Activated effector memory CD4-positive, alpha-beta T cell treated with anti-CD3 and anti-CD28 coated beads, Interleukin-2, amount 50 U/mL, for 16 hours (primary cell): ENCODE measurements around the gene TRAPPC3.

Experiments used
- DNase-seq: peaks from one replicate; pipeline ENCODE4 v3.0.0-alpha.2; 2020

The TRAPPC3 gene

DNA sequence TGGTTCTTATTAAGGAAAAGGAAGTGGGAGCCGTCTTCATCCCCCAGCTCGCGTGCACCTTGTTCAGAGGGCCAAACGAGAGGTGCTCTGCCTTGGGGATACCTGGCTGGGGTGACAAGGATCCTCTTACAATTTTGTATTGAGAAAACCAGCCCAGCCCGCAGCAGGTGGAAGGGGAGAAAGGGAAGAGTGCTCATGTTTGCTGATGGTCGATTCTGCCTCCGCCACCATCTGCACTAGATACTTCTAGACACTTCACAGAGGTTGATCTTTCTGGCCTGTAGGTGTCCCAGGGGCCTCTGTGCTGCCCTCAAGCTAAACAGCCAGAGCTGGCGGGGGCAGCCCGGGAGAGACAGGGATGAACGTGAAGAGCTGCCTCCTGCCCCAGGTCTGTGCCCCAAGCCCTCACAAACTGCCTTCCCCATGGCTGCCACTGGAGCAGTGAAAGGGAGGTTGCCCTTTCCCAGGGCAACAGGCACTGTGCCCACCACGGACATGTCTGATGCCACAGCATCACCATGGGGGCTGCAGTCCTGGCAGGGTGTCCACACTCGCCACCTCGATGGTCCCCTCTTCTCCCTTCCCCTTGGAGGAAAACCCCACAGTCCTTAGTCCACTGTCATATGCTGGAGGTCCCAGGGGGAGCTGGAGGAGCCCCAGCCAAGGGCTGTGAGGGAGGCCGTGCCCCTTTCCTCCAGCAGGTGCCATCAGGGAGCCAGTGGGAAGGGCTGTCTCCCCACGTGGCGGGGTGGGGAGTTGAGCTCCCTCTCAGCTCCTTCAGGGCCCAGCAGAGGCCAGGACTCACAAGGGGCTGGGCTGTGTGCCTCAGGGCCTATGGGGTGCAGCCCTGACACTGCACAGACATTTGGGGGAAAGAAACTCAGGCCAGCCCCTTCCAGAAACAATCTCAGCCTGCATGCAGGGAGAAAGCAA is 52.5 kb downstream of the TRAPPC3 start:
- DNase-seq = no peak

DNA sequence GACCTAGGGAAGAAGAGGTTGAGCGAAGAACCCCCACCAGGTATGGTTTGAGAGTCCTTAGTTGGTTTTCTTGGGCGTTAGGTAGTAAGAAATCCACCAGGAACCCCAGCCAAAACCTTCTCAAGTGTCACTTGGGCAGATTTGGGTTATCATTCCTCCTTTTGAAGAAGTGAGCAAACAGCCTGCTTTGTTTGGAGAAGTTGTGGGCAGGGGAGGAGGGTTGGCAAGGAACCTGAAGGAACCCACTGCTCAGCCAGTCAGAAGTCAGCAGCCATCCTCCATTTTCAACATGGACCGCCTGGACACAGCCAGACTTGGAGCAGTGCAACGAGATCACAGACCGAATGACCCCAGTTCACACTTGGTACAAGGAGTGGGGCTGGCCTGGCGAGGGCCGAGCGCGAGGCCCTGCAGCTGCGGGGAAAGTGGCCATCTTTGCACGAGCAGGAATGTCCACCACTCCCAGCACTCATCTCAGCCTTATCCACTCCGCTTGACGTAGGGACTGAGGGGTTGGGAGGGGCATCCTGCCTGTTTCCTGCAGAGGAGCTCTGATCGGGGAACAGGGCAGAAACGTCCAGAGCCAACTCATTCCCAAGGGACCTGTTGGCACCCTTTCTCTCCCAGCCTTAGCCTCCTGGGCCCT is 53.4 kb downstream of the TRAPPC3 start:
- DNase-seq = no peak

DNA sequence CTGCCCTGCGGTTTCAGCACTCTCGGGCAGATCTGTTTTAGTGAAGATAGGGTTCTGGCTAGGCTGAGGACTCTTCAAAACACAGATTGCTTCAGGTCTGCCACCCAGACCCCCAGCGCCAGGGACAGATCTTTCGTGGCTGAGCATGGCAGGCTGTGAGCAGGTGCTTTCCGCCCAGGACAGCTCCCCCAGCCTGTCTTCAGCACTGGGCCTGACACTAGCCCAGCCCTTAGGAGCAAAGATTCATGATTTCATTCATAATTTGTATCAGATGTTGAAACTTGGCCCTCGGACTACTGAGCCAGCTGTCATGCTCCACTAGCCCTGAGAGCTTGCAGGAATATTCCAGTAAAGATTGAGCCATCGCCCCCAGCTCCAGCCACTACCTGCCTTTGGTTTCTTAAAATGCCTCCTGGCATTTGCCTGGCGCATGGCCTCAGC is 54.6 kb downstream of the TRAPPC3 start:
- DNase-seq = peak; percentile 39

DNA sequence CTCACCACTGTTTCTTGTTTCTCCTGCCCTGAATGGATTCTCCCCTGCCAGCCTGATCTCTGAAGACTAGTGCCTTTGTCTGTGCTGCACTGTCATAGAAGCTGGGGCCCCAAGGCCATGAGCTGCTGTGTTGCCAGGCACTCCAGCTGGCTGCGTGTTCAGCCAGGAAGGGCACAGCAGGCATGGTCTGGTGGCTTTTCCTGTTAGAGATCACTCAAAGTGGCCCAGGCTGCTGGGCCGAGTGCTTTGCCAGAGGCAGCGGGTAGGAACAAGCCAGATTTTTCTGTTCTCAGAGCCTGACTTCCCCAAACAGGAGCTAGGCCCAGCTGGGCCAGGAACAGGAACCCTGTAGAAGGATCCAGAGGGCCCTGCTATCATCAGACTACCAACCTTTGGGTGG is 55.4 kb downstream of the TRAPPC3 start:
- peak; percentile 43 for DNase-seq

DNA sequence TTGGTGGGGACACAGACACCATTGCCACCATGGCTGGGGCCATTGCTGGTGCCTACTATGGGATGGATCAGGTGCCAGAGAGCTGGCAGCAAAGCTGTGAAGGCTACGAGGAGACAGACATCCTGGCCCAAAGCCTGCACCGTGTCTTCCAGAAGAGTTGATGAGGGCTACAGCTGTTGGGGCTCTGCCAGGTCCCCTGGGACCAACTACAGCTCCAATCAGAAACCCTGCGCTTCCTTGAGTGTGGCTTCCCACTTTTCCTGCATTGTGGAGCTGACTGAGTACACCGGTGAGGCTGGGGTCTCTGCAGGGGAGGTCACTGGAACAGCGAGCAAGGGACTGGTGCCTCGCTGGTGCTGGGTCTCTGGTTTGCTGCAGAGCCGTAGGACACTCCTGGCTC is 56.1 kb downstream of the TRAPPC3 start:
- no peak for DNase-seq

DNA sequence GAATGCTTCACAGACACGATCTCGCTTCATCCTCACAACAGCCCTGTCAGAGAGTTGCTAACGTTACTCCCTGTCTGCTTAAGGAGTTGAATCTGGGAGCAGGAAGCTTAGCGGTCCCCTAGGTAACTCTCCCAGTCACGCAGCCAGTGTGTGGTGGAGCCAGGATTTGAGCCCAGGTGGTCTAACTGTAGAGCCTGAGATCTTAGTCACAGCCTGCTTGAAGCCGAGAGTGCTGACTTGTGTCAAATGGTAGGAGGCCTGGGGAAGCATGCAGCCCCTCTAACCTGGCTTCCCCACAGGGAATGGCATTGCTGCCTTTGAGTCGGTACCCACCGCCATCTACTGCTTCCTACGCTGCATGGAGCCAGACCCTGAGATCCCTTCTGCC is 56.5 kb downstream of the TRAPPC3 start:
- no peak for DNase-seq

DNA sequence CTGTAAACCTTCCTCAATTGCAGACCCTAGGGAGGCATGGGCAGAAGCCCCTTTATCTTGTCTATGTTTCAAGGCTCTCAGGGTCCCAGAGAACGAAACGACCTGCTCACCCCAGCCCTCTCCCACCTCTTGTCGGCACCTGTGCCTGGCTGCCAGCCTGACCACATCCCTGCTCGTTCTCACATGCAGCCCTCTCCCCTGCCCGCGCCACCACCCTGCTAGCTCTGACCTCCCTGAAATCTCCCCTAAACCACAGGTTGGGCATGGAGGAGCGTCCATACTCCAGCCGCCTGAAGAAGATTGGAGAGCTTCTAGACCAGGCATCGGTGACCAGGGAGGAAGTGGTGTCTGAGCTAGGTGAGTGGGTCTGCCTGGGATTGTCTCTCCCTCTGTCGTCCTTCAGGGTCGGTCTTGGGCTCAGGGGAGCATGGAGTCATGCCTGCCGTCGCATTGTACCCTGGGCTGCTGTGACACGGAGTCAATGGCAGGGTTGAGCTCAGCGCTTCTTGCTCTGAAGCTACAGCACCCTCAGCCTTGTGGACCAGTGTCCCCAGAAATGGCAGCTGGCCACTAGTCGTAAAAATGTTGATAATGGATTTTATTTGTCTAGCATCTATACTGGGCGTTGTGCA is 57.0 kb downstream of the TRAPPC3 start:
- no peak for DNase-seq

DNA sequence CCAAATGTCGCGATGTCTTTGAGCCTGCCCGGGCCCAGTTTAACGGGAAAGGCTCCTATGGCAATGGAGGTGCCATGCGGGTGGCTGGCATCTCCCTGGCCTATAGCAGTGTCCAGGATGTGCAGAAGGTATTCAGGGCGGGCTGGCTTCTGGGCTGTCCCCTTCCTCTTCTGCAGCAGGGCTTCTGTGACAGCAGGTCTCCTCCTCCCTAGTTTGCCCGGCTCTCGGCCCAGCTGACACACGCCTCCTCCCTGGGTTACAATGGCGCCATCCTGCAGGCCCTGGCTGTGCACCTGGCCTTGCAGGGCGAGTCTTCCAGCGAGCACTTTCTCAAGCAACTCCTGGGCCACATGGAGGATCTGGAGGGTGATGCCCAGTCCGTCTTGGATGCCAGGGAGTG is 57.6 kb downstream of the TRAPPC3 start:
- peak; percentile 47 for DNase-seq

DNA sequence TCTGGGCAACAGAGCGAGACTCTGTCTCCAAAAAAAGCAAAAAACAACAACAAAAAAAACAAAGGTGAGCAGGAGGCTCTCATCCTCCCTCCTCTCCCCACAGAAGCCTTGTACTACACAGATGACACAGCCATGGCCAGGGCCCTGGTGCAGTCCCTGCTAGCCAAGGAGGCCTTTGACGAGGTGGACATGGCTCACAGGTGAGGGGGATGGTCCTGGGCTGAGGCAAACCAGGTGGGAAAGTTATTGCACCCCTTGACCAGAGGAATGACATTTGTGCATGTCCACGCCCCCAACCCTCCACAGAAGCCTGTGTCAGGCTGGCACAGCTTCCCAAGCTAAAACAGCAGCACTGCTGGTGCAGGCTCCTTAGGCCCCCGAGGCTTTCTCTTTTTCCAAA is 58.1 kb downstream of the TRAPPC3 start:
- DNase-seq = peak; percentile 50

DNA sequence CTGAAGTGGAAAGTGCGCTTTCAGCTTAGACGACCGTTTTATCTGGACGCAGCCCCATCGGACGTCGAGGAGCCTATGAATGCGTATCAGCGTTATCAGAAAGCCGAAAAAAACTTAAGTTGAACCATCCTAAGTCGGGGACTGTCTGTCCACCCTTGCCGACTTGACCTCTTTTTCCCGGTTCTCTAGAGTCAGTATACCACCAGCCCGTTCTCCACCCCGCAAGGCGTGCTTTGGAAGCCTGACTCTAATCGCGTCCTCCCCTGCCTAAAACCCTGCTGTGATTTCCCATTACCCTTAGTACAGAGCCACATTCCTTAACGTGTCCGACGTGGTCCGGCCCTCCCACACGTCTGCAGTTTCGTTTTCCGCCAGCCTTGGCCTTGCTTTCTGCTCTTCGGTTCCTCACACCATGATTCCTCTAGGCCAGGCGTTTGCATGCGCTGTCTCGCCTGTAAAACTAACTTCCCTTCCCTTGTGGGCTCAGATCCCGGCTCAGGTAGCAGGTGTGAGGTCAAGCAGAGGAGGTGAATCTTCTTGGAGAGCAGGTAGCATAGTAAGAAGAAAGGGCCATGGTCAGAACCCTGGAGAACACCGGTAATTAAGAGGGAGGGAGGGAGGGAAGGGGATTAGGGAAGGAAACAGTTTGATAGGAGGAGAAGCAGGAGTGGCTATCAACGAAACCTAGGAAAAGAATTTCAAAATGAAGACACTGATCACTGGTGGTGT is 59.7 kb downstream of the TRAPPC3 start:
- peak; percentile 64 for DNase-seq

DNA sequence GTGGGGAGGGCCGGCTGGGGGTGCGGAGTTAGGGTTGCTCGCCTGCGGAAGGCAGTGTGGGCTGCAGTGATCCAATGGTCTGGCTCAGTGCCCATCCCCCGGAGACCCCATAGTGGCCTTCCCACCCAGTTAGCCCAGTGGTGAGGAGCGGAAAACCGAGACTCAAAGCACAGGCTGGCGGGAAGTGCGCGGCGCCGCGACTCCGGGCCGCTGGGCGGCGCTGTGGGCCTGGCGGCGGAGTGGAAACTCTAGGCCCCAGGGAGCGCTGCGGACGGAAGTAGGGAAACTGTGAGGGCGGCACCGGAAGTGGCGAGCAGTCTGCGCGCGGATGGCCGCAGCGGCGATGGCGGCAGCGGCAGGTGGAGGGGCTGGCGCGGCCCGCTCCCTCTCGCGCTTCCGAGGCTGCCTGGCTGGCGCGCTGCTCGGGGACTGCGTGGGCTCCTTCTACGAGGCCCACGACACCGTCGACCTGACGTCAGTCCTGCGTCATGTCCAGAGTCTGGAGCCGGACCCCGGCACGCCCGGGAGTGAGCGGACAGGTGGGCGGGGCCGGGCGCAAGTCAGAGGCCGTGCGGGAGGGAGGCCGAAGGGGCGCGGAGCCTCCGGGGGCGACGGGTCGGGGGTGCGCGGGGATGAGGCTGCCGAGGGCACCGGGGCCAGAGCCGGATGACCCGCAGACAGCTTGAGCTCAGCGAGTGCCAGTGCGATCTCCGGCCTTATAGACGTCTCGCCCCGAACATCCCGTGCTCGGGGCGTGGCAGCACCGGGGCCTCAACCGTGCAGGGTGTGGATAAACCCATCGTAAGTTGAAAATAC is 60.5 kb downstream of the TRAPPC3 start, which contains the start of gene ADPRS:
TSS of gene ADPRS (plus strand) at position 316 of the 816 bp plus-strand sequence. CDS start at position 329, 13 bp downstream.
- DNase-seq = peak; percentile 97

DNA sequence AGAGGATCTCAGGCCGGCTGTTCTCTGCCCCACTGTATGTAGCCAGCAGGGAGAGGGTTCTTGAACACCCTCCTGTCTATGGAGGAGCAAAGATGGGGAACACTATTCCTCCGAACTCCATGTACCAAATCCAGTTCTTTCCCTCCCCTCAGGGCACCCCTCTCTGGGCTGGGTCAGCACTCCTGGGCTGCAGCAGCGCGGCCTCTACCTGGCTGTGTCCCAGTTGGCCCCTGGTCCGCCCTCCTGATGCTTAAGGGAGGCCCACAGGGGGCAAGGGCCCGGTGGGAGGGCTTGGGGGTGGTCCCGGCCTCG is 61.1 kb downstream of the TRAPPC3 start:
- no peak for DNase-seq

DNA sequence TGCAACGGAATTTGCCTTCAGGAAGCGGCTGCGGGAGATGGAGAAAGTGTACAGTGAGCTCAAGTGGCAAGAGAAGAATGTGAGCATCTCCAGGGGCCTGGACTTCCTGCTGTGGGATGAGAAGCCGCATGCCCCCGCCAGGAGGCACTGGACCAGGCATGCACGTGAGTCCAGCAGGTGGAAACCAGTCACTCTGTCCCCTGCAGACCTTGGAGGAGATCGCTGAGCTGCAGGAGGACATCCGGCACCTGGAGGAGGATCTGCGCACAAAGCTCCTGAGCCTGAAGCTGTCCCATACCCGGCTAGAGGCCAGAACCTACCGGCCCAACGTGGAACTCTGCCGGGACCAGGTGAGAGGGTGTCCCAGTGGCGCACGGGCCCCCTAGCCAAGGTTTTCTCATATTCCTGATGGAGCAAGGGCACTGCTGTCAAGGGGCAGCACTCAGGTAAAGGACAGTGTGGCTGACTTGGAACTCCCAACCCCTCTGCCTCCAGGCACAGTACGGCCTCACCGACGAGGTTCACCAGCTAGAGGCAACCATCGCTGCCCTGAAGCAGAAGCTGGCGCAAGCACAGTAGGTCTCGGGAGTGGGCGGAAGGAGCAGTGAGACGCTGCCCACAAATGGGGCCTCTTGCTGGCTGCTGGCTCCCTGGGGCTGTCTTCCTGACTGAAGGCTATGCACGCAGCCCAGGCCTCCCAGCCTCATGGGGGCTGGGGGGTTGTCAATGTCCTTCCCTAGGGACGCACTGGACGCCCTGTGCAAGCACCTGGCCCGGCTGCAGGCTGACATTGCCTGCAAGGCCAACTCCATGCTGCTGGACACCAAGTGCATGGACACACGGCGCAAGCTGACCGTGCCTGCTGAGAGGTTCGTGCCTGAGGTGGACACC is 61.8 kb downstream of the TRAPPC3 start:
- DNase-seq = no peak
